Dedifferentiated amniotic fluid mesenchymal stem cell (primary cell): ENCODE measurements around the gene KDSR.
"Not testable (repeated sequence)": the region's sequence is repeated elsewhere in the genome, so short reads cannot be mapped to it uniquely, and the experiment has no call there.

Source experiments
- DNase-seq: peaks from one replicate; pipeline ENCODE4 v3.0.0-alpha.2; 2016; ENCODE audit errors: extremely low spot score

KDSR gene

DNA sequence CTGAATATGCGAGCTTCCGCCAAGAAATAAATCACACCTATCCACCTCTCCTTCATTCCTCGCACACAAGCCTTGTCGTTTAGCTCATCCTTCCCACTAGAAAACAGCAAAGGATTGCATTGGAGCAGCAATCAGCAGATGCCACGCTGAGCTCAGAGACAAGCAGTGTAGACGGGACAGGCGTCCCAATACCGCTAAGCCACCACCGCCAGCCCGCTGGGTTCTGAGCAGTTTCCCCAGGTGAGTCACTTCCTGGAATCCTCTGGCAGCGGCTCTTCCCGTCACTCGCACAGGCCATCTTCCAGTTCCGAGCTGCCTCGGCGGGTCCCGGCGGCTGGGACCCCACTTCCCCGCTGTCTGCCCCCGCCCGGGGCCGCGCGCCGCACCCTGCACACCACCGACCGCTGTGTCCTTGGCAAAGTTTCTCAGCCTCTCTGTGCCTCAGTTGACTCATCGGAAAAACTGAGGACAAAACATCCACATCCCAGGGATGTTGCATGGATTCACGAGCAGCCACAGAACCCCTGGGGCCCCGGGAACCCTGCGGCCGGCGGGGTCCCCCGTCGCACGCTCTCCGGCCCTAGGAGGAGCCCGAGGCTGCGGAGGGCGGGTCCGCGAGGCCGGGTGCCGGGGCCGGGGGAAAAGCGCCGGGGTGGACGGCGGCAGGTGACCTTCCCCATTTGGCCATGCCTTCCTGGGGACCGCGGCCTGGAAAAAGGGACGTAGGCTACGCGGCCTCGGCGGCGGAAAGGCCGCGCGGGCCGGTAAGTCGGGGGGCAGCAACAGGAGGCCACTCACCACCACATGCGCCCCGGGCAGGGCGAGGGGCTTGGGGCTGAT lies 573 bp downstream of the KDSR start:
- peak; percentile 49 for DNase-seq

DNA sequence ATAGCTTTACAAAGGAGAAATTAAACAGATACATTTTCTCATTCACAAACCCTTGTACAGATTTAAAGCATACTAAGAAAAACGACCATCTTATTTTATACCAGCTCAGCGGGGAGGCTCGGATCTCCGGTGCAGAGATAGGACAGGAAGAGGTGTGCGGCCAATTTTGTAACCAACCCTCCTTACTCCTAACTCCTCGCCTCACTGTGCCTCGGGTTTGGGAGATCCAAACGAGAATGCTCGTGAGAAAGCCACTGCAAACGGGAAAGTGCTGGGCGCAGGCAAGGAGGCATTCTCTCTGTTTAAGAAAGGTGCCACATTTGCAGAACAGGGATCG lies 1.2 kb downstream of the KDSR start:
- no peak for DNase-seq

DNA sequence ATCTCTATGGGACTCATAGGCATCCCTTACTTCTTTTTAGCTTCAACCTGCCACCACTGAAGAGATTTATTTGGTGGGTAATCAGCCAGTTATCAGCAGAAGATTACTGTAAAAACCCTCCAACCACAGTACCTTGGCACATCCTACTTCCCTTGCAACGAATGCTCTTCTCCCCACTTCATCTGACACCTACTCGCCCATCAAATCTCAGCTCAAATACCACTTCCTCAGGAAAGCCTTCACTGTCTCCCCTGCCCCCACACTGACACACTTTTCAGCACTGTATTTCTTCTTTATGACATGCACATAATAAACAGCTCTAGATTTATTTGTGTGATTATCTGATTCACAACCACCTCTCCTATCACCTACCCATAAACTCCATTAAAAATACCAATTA lies 3.1 kb downstream of the KDSR start:
- no peak for DNase-seq

DNA sequence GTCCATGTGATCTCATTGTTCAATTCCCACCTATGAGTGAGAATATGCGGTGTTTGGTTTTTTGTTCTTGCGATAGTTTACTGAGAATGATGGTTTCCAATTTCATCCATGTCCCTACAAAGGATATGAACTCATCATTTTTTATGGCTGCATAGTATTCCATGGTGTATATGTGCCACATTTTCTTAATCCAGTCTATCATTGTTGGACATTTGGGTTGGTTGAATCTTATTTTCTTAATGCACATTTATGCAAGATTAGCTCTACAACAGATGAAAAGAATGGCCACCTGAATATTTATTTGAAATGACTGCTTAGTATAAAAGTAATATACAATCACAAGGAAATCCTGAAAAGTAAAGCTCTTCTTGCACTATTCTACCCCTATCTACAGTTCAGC lies 3.6 kb downstream of the KDSR start:
- not testable (repeated sequence) for DNase-seq

DNA sequence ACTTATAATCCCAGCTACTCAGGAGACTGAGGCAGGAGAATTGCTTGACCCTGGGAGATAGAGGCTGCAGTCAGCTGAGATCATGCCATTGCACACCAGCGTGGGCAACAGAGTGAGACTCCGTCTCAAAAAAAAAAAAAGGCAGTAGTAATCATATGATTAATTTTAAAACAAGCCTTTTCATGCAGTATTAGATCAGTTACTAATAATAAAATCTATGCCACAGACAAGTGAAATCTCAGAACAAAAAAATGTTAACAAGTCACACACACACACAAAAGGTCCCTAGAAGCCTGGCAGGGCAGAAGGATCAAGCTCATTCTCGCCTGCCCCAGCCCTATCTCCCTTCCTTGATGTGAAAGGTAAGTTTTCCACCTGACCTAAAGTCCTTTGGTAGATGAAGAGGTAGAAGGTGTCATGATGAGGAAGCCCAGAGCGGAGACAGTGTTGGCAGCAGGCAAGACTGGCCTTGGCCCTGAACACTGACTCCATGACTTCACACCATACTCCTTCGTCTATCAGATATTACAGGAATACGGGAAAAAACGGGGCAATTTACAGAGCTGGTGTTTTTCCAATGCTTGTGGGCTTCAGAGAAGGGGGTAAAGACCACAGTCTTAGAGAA lies 10.6 kb downstream of the KDSR start:
- DNase-seq: no peak

DNA sequence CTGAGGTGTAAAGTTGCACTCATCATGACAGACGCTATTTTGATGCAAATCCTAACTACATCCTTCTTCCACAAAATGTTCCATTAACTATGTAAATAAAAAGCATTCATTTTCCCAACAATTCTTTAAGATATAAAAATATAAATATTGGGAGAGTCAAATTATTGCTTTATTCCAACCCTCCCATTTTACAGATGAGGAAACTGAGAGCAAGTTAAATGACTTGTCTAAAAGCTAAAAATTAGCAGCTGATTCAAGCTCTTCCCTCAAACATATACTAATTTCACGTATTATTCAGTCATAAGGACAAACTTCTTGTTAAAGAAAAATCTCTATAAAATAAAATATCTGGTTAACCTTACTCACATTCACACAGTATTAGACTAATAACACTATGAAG lies 16.8 kb downstream of the KDSR start:
- no peak for DNase-seq

DNA sequence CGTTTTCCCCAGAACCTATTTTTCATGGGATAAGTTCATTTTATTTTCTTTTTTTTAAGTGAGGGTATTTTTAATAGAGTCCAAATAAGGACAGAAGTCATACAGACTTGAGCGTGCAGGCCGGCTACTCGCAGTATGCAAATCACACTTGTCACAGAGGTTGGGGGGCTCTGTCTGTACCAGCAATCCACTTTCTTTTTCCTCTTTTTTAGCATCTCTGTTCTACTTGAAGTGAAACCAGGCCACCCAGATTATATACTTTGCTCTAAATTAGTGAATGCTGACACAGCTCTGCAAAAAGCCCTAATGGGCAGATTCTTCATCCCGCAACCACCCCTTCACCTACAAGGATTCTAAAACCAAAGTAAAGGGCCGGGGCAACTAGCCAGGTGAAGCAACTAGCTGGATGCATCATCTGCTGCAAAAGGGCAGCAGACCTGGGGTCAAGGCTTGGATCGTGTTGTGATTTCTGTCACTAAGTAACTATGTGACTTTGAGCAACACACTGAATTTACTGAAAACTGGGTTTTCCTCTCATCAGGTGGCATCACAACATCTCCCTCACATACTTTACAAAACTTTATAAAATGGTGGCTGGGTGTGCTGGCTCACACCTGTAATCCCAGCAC lies 18.4 kb downstream of the KDSR start:
- DNase-seq: no peak

DNA sequence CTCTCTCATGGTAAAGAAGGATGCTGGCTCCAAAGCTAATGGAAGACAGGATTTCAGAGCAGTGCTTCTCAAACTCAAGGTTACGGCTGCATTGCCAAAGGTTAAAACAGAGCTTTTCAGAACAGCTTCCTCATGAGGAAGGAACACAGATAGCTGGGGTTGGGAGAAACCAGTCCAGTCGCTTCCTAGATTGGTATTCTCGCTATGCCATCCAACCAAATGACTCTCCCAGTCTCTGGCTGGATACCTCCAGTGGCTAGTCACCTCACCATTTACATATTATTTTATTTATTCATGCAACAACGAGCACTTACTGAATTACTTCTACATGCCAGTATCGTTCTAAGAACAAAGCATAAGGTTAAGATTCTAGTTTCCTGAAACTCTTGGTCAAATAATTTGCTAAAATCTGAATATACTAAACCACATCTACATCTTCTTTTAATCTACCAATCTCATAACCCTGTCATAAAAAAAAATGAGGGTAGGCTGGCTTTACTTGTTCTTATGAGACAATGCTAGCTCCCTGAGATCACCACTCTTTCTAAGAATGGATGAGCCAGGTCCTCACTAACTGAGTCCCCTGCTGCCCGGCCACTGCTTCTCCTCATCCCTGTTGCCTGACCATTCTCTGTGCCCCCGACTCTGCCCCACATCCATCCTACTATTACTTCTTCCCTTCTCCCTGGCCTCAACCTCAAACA lies 20.4 kb downstream of the KDSR start:
- DNase-seq: no peak

DNA sequence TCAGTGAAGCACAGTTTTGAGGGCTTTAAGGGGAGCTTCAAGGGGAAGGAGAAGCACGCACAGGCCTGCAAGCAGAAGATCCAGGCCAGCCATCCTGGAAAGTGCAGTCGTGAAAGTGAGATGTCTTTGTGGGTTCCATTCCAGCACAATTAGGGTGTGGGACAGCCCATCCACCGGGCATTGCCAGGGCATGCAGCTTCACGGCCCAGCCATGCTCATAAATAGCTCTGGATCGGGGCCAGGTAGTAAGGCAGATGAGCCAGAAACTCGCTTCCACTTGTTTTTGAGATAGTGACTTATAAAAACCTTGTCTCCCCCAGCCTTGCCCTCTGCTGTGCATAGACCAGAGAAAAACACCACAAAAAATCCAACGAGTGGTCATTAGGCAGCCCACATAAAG lies 21.0 kb downstream of the KDSR start:
- no peak for DNase-seq

DNA sequence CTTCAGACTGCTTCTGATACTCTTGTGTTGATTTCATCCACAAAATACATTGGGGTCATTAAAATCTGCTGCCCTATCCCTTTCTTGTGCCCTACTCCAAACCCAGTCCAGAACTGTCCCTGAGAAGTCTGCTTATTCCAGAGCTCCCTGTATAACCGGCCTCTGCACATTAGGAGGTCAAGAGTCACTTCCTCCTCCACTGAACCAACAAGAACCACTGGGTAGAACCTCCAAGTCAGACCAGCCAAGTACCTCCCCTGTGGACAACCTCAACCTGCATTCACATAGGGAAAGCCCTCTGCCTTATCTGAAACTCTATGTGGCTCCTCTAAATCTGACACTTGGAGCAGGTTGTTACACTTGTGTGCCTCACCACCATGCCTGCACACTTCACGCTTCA lies 22.1 kb downstream of the KDSR start:
- no peak for DNase-seq

DNA sequence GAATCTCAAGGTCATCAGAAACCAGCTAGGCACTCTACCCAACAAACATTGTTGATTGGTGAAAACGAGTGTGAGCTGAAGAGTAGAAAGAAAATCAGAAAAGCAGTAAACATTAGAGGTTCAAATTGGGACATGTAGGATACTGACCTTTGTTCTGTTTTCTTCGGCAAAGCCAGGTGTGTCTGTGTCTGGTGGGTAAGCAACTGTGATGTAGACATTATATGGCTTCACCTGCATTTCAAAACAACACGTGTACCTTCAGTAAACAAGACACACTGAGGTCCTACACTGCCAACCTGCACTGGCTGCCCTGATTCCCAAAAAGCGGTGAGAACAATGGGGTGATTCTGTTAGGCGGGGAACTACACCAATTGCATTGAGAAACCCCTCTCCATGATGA lies 22.7 kb downstream of the KDSR start:
- DNase-seq: no peak

DNA sequence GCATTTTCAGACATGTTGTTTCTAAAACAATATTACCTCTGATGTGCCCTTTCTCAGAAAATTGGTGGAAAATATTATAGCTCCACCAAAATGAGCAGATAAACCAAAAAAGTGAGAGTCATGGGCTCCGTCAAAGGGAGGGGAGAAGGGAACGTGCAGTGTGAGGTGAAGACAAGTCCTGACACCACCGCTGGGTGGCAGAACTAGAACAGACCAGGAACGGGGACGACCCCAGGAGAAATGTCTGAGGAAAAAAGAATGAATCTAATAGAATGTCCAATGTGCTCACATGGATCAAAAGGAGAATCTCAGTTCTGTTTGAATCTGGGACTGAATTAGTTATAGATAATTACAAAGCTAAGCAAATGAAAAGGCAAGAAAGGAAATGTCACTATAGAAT lies 24.8 kb downstream of the KDSR start:
- no peak for DNase-seq

DNA sequence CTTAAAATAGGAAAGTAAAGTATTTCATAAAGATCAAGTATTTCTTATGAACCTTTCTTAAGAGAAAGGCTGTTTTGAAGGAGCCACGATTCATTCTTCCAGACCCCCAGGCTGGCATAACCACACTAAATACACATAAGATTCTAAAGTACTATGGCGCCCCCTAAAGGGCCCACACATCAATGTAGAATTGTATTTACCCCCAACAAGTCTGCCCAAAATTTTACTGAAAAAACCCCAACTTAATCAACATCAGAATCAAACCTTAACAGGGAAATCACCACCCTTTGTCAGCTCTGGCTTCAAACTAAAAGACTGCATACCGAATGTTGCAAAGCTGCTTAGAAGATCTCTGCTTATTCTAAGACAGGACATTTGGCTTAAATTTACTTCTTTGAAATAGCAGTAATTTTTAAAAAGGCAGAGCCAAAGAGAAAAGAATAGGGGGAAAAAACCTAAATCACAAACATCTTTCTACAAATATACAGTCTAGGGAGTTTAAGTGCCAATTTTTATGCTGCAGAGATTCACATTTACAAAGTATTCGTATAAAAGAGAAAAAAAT lies 27.0 kb downstream of the KDSR start:
- DNase-seq: peak; percentile 32

DNA sequence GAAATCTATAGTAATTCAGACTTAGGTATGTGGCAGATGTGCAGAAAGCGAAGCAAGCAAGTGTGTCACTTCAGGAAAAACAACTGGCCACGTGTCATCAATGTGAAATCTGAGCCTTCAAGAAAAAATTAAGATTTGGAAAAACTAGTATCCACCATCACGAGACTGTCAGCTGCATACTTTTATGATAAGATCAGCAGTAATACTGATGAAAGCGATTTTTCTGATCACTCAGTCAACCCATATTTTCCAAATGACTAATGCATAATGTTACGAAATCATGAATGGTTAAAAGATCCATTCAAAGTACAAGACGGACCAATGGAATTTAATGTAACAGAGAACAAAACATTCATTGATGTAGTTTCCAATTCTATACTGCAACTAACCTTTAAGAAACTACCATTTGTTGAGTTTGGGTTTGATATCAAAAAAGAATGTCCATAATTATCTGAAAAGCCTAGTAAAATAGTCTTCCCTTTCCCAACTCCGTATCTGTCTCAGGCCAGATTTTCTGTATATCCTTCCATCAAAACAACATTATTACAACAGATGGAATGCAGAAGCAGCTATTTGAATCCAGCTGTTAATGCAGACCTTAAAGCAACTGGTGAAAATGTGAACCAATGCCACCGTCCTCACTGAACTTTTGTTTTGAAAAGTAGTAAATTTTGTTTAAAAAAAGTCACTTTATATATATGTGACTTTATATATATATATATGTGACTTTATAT lies 30.5 kb downstream of the KDSR start:
- DNase-seq: peak; percentile 92

DNA sequence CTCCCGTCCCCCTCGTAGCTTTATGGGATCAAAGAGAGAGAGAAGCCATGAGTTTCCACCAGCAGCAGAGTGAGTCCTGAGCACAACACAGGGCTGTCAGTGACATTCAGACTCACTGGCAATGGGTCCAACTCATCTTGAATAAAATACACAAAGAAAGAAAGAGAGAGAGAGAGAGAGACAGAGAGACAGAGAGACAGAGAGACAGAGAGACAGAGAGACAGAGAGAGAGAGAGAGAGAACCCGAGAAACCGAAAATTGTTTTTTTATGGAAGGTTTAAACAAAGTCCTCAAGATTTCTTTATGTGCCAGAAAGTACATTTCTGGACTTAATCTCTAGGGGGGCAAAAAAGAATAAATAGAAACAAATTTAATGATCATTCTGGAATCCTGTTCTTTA lies 35.9 kb downstream of the KDSR start:
- DNase-seq: no peak

DNA sequence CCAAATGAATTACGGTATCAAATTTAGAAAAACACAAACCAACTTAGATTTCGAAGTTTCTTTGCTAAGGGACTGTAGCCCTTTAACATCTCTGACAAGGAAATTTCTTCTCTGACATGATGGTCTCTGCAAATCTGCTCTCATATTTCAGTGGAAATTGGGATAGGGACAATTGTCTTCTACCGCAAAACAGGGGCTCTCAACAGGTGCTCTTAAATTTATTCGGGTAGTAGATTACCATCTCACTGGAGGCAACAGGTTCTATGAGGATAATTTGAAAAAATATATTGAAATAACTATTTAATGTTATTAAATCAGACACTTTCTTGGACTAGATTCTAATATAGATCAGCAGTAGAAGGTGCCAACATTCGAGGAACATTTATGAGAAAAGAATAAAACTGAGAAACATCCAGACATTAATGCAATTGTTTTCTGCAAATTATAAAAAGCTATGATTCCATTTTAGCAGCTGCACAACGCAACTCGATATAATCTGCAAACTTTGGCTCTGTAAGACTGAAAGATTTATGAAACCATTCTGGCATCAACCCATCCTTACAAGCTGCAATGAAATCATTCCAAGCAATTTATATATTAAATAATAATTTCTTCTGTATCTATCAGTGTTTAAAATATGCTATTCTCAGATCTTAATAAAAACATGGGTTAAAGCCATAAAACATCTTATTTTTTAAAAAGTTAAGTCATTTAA lies 37.4 kb downstream of the KDSR start:
- DNase-seq: no peak

DNA sequence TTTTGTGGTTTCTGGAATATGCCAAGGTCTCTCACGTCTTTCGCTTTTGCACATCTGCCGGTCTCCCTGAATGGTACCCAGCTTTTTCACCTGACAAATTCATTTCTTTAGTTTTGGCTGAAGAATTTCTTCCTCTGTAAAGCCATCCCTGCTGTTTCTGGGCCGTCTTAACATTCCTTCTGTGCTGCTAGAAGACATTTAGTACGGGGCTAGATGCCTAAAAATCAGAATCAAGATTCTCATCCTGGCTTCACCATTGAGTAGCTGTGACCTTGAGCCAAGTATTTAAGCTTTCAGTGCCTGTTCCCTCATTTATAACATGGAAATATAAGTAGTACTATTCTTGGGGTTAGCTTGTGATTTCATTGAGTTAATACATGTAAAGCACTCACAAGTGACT lies 41.0 kb downstream of the KDSR start:
- no peak for DNase-seq

DNA sequence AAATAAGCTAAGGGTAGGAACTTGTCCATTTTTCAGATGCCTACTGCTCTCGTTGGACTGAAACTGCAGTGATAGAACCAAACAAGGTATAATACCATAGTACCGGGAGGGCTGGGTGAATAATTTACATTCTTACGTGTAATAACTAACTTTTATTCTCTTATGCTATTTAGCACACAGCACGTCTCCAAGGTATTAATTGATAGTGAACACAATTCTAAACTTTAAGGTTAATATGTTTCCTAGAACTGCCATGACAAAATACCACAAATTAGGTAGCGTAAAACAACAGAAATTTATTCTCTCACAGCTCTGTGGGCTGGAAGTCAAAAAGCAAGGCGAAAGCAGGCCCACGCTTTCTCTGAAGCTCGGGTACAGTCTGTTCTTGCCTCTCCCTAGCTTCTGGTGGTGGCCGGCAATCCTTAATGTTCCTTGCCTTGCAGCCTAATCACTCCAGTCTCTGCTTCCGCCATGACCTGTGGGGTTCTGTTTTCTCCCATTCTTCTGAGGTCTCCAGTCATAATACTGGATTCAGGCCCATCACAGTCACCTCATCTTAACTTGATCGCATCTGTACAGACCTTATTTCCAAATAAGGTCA lies 41.8 kb downstream of the KDSR start:
- DNase-seq: no peak

DNA sequence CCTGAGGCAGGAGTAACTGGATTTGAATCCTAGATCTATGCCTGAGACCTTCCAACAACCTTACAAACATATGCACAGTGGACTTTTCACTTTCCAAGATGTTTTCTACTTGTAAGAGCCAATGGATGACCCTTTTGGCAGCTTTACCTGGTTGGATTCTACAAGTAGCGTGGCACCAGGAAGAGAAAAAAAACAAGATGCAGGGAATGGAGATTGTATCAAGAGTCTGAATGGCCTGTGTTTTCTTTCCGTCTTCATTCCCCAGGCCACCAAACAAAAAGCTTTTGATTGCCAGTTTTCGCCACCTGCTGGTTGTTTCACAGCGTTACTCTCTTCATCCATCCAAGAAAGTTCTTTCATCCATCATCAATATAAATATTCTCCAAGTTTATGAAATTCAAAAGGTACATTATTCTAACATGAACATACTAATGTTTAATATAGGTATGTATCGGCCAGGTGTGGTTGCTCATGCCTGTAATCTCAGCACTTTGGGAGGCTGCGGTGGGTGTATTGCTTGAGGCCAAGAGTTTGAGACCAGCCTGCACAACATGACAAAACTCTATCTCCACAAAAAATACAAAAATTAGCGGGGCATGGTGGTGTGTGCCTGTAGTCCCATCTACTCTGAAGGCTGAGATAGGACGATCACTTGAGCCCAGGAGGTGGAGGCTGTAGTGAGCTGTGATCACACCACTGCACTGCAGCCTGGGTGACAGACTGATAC lies 43.9 kb downstream of the KDSR start:
- peak; percentile 67 for DNase-seq

DNA sequence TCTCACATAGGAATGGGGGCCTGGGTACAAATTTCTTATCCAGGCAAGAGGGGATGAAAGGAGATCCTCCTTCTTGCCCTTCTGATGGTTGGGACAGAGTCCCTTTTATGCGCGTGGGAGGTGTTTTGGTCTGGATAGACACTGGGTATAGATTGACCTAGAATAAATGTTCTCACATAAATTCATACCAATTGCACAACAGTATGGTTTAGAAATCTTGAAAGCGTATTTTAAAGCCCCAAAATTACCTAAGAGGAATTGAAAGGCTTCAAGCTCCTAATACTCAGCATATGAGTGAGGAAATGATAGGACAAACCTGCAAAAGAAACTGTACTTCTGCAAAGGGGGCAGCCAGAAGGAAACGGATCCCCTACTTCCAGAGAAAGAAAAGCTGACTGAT lies 44.8 kb downstream of the KDSR start:
- DNase-seq: no peak
